ENCODE measurements around the gene PROK1. TPM values are rescaled to one million over a fixed set of nuclear protein-coding genes. Genes with fewer than 3 reads are reported as not detected.

The PROK1 gene
- total RNA-seq, 1 donor from 2014 or later = 0.69 TPM

DNA sequence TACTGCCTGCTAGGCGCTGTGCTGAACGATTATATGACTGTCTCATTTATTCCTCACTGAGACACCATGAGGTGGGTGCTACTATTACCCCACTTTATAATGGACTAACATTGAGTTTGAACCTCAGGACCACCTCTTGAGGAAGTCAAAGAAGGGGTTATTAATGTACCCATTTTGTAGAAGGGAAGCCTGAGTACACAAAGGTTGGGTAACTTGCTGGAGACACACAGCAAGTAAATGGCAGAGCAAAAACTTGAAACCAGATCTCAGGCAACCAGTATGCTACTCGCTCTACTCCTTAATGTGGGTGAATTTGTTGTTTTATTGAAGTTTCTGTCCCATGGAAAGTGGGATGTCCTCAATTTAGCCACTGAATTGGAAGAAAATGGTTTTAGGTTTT is 37.9 kb downstream of the PROK1 start:
- DNase-seq (ENCODE audit: low spot score in 2 of 2, unreplicated experiment in 2 of 2) = no peak
- no peaks in the 10 kb centered on the region for H3K36me3 Mint-ChIP-seq
- no peak overlapping the region for H3K27ac Mint-ChIP-seq
- H3K4me3 Mint-ChIP-seq = no peak overlapping the region
- TF ChIP-seq, protein P1, sequence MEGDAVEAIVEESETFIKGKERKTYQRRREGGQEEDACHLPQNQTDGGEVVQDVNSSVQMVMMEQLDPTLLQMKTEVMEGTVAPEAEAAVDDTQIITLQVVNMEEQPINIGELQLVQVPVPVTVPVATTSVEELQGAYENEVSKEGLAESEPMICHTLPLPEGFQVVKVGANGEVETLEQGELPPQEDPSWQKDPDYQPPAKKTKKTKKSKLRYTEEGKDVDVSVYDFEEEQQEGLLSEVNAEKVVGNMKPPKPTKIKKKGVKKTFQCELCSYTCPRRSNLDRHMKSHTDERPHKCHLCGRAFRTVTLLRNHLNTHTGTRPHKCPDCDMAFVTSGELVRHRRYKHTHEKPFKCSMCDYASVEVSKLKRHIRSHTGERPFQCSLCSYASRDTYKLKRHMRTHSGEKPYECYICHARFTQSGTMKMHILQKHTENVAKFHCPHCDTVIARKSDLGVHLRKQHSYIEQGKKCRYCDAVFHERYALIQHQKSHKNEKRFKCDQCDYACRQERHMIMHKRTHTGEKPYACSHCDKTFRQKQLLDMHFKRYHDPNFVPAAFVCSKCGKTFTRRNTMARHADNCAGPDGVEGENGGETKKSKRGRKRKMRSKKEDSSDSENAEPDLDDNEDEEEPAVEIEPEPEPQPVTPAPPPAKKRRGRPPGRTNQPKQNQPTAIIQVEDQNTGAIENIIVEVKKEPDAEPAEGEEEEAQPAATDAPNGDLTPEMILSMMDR (IDR thresholded peaks at IDR 0.05; ENCODE audit: unreplicated experiment) = no peak
- H3K27me3 Mint-ChIP-seq (ENCODE audit: low read depth) = peaks cover 11% of the 10 kb centered on the region
- H3K9me3 Mint-ChIP-seq = no peaks in the 10 kb centered on the region
- no peaks in the 10 kb centered on the region for H3K4me1 Mint-ChIP-seq

DNA sequence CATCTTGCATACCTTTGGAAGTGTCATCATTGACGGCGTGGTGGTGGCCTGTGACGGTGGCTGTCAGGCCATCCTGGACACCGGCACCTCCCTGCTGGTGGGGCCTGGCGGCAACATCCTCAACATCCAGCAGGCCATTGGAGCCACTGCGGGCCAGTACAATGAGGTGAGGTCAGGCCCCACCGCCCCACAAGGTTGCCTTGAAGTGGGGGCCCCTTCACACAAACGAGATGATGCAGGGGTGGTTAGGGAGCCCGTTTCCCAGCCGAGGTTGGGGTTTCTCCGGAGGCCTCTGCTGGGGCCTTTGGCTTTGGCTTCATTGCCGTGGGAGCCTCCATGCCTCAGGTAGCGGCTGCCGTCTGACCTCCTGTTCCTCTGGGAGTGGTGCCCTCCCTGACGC is 38.5 kb downstream of the PROK1 start:
- Mint-ChIP-seq H3K4me1 (peaks cover under 1% of the 10 kb centered on the region), H3K27ac (no peak overlapping the region), H3K36me3 (no peaks in the 10 kb centered on the region), H3K4me3 (no peak overlapping the region), H3K9me3 (no peaks in the 10 kb centered on the region), H3K27me3 (ENCODE audit: low read depth) (peaks cover 8% of the 10 kb centered on the region)
- DNase-seq (ENCODE audit: low spot score in 2 of 2, unreplicated experiment in 2 of 2) = no peak
- TF ChIP-seq, protein P1 (IDR thresholded peaks at IDR 0.05; ENCODE audit: unreplicated experiment) = no peak

DNA sequence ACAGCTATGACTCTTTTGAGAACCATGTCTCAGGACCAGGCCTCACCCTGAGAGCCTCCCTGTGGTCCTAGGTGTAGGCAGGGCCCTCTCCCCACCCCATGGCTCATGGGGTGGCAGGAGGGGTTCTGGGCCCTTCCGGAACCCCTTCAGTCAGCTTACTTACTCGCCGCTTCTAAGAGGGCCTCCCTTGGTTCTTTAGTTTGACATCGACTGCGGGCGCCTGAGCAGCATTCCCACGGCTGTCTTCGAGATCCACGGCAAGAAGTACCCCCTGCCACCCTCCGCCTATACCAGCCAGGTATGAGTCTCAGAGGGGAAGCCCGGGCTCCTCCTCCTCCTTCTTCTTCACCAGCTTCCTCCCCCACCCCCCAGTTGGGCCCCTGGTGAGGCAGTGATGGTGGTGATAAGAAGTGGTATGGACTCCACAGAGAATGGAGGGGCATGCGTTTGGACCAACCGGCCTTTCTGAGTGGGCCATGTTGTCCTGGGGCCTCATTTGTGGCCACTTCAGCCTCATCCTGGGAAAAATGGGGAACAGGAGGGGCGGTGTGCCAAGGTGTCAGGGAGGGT is 39.1 kb downstream of the PROK1 start:
- H3K27me3 Mint-ChIP-seq (ENCODE audit: low read depth) = peaks cover 6% of the 10 kb centered on the region
- H3K27ac Mint-ChIP-seq = no peak overlapping the region
- TF ChIP-seq, protein P1 (IDR thresholded peaks at IDR 0.05; ENCODE audit: unreplicated experiment) = no peak
- H3K4me1 Mint-ChIP-seq = peaks cover 6% of the 10 kb centered on the region
- no peak overlapping the region for H3K4me3 Mint-ChIP-seq
- H3K9me3 Mint-ChIP-seq = no peaks in the 10 kb centered on the region
- H3K36me3 Mint-ChIP-seq = no peaks in the 10 kb centered on the region
- no peak for DNase-seq (ENCODE audit: low spot score in 2 of 2, unreplicated experiment in 2 of 2)

DNA sequence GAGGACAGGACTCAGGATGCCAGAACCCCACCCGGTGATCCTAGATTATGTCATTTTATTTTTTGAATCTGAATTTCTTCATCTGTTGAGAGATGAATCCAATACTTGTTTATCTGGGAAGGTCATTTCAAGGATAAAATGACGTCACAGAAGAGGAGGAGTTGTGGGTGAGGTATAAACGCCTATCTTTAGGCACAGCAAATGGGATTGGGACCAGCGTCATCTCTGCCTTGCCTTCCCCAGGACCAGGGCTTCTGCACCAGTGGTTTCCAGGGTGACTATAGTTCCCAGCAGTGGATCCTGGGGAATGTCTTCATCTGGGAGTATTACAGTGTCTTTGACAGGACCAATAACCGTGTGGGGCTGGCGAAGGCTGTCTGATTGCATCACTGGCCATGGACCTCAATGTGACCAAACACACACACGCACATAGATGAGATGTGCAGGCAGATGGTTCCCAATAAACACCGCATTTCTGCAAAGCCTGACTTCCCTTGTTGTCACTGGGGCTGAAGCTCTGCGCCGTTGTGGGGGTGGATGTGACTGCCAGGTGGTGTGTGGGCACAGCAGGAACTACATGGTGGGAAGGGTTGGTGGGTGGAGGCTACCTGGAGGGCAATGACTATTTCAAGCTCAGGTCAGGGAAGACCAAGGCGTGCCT is 40.0 kb downstream of the PROK1 start:
- Mint-ChIP-seq H3K36me3 (no peaks in the 10 kb centered on the region), H3K4me1 (peaks cover 8% of the 10 kb centered on the region), H3K9me3 (no peaks in the 10 kb centered on the region), H3K27ac (no peak overlapping the region), H3K27me3 (ENCODE audit: low read depth) (no peaks in the 10 kb centered on the region), H3K4me3 (no peak overlapping the region)
- DNase-seq (ENCODE audit: low spot score in 2 of 2, unreplicated experiment in 2 of 2) = no peak
- TF ChIP-seq, protein P1 (IDR thresholded peaks at IDR 0.05; ENCODE audit: unreplicated experiment) = no peak

DNA sequence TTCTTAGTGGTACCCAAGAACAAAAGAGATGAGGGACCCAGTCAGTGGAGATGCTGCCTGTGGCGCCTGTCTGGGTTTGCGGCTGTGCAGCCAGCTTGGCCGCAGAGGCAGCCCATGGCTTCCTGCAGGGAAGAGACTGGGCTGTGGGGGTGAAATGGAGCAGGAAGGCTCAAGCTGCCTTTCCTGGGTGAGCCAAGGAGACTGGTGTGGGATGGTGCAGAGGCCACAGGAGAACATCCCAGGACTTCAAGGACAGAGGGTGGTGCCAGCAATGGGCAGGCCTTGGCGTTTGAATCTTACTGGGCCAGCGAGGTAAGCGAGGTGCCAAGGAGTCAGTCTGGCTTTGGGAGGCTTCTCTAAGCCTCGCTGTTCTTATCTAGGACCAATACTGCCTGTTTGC is 41.6 kb downstream of the PROK1 start:
- Mint-ChIP-seq H3K27ac (no peak overlapping the region), H3K36me3 (no peaks in the 10 kb centered on the region), H3K4me1 (peaks cover 8% of the 10 kb centered on the region), H3K27me3 (ENCODE audit: low read depth) (no peaks in the 10 kb centered on the region), H3K9me3 (no peaks in the 10 kb centered on the region), H3K4me3 (no peak overlapping the region)
- DNase-seq (ENCODE audit: low spot score in 2 of 2, unreplicated experiment in 2 of 2) = no peak
- TF ChIP-seq, protein P1 (IDR thresholded peaks at IDR 0.05; ENCODE audit: unreplicated experiment) = no peak

Measured in mesothelial cell of epicardium (in vitro differentiated cells).